ENCODE results near the gene ABHD6.

The ABHD6 gene

DNA sequence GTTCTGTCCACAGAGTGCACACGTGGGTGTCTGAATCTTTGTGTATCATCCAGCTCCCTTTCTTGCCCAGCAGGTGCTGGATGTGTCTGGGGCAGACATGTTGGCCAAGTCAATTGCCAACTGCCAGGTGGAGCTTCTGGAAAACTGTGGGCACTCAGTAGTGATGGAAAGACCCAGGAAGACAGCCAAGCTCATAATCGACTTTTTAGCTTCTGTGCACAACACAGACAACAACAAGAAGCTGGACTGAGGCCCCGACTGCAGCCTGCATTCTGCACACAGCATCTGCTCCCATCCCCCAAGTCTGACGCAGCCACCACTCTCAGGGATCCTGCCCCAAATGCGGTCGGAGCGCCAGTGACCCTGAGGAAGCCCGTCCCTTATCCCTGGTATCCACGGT lies 55.9 kb downstream of the ABHD6 start:
- Histone ChIP-seq H4K20me1 (ENCODE audit: insufficient read depth, low read length) (no peaks in the 10 kb centered on the region), H3K27me3 (ENCODE audit: low read depth, low read length) (no peaks in the 10 kb centered on the region), H3K4me1 (ENCODE audit: low read length) (no peaks in the 10 kb centered on the region), H3K4me3 (ENCODE audit: low read length) (no peak overlapping the region), H3K9ac (ENCODE audit: low read length) (no peak overlapping the region), H3K9me3 (ENCODE audit: insufficient read depth, low read length) (no peaks in the 10 kb centered on the region), H2AFZ (ENCODE audit: low read depth, low read length) (no peak overlapping the region), H3K79me2 (ENCODE audit: low read length) (no peaks in the 10 kb centered on the region), H3K36me3 (replicated peaks; ENCODE audit: low read depth, low read length) (peaks cover 27% of the 10 kb centered on the region), H3K27ac (ENCODE audit: low read length) (no peak overlapping the region), H3K4me2 (ENCODE audit: low read length) (no peak overlapping the region)
- TF ChIP-seq, protein P1, sequence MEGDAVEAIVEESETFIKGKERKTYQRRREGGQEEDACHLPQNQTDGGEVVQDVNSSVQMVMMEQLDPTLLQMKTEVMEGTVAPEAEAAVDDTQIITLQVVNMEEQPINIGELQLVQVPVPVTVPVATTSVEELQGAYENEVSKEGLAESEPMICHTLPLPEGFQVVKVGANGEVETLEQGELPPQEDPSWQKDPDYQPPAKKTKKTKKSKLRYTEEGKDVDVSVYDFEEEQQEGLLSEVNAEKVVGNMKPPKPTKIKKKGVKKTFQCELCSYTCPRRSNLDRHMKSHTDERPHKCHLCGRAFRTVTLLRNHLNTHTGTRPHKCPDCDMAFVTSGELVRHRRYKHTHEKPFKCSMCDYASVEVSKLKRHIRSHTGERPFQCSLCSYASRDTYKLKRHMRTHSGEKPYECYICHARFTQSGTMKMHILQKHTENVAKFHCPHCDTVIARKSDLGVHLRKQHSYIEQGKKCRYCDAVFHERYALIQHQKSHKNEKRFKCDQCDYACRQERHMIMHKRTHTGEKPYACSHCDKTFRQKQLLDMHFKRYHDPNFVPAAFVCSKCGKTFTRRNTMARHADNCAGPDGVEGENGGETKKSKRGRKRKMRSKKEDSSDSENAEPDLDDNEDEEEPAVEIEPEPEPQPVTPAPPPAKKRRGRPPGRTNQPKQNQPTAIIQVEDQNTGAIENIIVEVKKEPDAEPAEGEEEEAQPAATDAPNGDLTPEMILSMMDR (IDR thresholded peaks at IDR 0.05; ENCODE audit: low read depth, low read length) = no peak
- TF ChIP-seq EZH2phosphoT487 (IDR thresholded peaks at IDR 0.05; ENCODE audit: low read depth) = no peak

- Histone ChIP-seq H3K4me1 (ENCODE audit: low read length) (no peaks in the 10 kb centered on the region), H3K9me3 (ENCODE audit: insufficient read depth, low read length) (no peaks in the 10 kb centered on the region), H4K20me1 (ENCODE audit: insufficient read depth, low read length) (no peaks in the 10 kb centered on the region), H3K9ac (ENCODE audit: low read length) (no peak overlapping the region), H2AFZ (ENCODE audit: low read depth, low read length) (no peak overlapping the region), H3K27ac (ENCODE audit: low read length) (no peak overlapping the region), H3K27me3 (ENCODE audit: low read depth, low read length) (peaks cover 6% of the 10 kb centered on the region; the same call in 1 of the 2 replicates), H3K4me2 (ENCODE audit: low read length) (no peak overlapping the region), H3K79me2 (ENCODE audit: low read length) (no peaks in the 10 kb centered on the region), H3K4me3 (ENCODE audit: low read length) (no peak overlapping the region), H3K36me3 (replicated peaks; ENCODE audit: low read depth, low read length) (peaks cover 24% of the 10 kb centered on the region)
- TF ChIP-seq, protein P1 (IDR thresholded peaks at IDR 0.05; ENCODE audit: low read depth, low read length) = no peak
- TF ChIP-seq EZH2phosphoT487 (IDR thresholded peaks at IDR 0.05; ENCODE audit: low read depth) = no peak
Measured at GRCh38 chr3:58296269-58296668, 58.7 kb downstream of the ABHD6 start.

DNA sequence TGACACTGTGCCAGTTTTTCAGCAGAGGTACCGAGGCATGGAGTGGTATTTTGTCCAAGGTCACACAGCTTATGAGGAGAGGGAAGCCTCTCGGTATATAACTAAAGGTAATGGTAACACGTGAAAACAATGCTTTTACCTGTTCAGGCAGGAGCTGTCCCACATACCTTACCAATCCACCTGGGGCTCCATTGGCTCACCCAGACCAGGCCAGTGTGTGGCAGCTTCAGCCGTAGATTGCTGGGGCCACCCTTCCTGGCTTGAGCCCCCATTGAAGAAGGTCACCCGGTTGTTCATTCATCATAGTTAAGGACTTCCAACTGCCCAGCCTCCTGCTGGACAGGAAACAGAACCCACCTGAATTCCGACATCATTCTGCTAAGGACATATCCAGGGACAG lies 59.3 kb downstream of the ABHD6 start:
- H3K9ac ChIP-seq (ENCODE audit: low read length) = no peak overlapping the region
- H4K20me1 ChIP-seq (ENCODE audit: insufficient read depth, low read length) = no peaks in the 10 kb centered on the region
- H3K36me3 ChIP-seq (replicated peaks; ENCODE audit: low read depth, low read length) = peaks cover 18% of the 10 kb centered on the region
- H3K4me1 ChIP-seq (ENCODE audit: low read length) = no peaks in the 10 kb centered on the region
- peaks cover 10% of the 10 kb centered on the region; the same call in 1 of the 2 replicates for H3K27me3 ChIP-seq (ENCODE audit: low read depth, low read length)
- H3K4me3 ChIP-seq (ENCODE audit: low read length) = no peak overlapping the region
- no peaks in the 10 kb centered on the region for H3K79me2 ChIP-seq (ENCODE audit: low read length)
- TF ChIP-seq, protein P1 (IDR thresholded peaks at IDR 0.05; ENCODE audit: low read depth, low read length) = no peak
- no peak for TF ChIP-seq EZH2phosphoT487 (IDR thresholded peaks at IDR 0.05; ENCODE audit: low read depth)
- H3K4me2 ChIP-seq (ENCODE audit: low read length) = no peak overlapping the region
- no peaks in the 10 kb centered on the region; the same call in 1 of the 2 replicates for H3K9me3 ChIP-seq (ENCODE audit: insufficient read depth, low read length)
- H2AFZ ChIP-seq (ENCODE audit: low read depth, low read length) = no peak overlapping the region
- H3K27ac ChIP-seq (ENCODE audit: low read length) = no peak overlapping the region

- no peak overlapping the region for H2AFZ ChIP-seq (ENCODE audit: low read depth, low read length)
- TF ChIP-seq EZH2phosphoT487 (IDR thresholded peaks at IDR 0.05; ENCODE audit: low read depth) = no peak
- TF ChIP-seq, protein P1 (IDR thresholded peaks at IDR 0.05; ENCODE audit: low read depth, low read length) = no peak
- H4K20me1 ChIP-seq (ENCODE audit: insufficient read depth, low read length) = no peaks in the 10 kb centered on the region
- H3K36me3 ChIP-seq (replicated peaks; ENCODE audit: low read depth, low read length) = peaks cover 13% of the 10 kb centered on the region
- no peaks in the 10 kb centered on the region; the same call in 1 of the 2 replicates for H3K9me3 ChIP-seq (ENCODE audit: insufficient read depth, low read length)
- no peak overlapping the region for H3K9ac ChIP-seq (ENCODE audit: low read length)
- H3K27ac ChIP-seq (ENCODE audit: low read length) = no peak overlapping the region
- H3K4me1 ChIP-seq (ENCODE audit: low read length) = no peaks in the 10 kb centered on the region
- H3K4me3 ChIP-seq (ENCODE audit: low read length) = no peak overlapping the region
- no peaks in the 10 kb centered on the region for H3K79me2 ChIP-seq (ENCODE audit: low read length)
- H3K4me2 ChIP-seq (ENCODE audit: low read length) = no peak overlapping the region
- peaks cover 16% of the 10 kb centered on the region; the same call in 1 of the 2 replicates for H3K27me3 ChIP-seq (ENCODE audit: low read depth, low read length)
Measured at GRCh38 chr3:58298190-58298589, 60.6 kb downstream of the ABHD6 start.
